Fibroblast of upper back skin (primary cell): Measurements from ENCODE around the gene EI24.
A peak's percentile ranks its signal among the peaks of the same experiment; 100 is the strongest.

Experiments
- DNase-seq: peaks from one replicate; pipeline ENCODE4 v3.0.0-alpha.2; 2013

Gene EI24

GRCh38 chr11:125583496-125583895 lies 14.2 kb downstream of the EI24 start:
- no peak for DNase-seq

GRCh38 chr11:125585487-125585886 lies 16.2 kb downstream of the EI24 start:
- no peak for DNase-seq

DNA sequence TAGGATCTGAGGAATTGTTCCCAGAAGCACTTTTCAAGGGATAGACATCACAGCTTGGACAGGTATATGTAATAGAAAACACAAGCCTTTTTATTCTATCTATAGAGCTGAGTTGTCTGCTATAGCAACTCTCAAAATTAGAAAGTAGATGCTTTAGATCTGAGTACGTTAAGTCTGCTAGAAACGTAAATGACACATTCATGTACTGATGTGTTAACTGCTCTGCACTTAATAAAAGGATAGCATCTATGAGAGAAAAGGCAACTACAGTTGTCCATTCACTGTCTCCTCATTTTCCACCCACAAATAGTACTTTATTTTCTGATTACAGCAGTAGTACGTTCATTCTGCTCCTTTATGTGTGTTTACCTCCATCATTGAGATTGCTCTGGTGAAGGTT lies 17.3 kb downstream of the EI24 start:
- no peak for DNase-seq

GRCh38 chr11:125587480-125587879 lies 18.2 kb downstream of the EI24 start:
- DNase-seq, result peak; percentile 29

GRCh38 chr11:125588505-125588904 lies 19.2 kb downstream of the EI24 start:
- DNase-seq, result no peak

GRCh38 chr11:125591649-125592304 lies 22.5 kb downstream of the EI24 start:
- DNase-seq, result peak; percentile 22

- DNase-seq, result peak; percentile 100
Observed at GRCh38 chr11:125592305-125593113, 23.2 kb downstream of the EI24 start, which contains the start of gene STT3A. TSS of gene STT3A (plus strand) at chr11:125592852. CDS start at chr11:125595916, 3,064 bp downstream.

GRCh38 chr11:125593114-125593820 lies 24.0 kb downstream of the EI24 start:
- peak; percentile 49 for DNase-seq

GRCh38 chr11:125594958-125595357 lies 25.7 kb downstream of the EI24 start:
- DNase-seq, result no peak

DNA sequence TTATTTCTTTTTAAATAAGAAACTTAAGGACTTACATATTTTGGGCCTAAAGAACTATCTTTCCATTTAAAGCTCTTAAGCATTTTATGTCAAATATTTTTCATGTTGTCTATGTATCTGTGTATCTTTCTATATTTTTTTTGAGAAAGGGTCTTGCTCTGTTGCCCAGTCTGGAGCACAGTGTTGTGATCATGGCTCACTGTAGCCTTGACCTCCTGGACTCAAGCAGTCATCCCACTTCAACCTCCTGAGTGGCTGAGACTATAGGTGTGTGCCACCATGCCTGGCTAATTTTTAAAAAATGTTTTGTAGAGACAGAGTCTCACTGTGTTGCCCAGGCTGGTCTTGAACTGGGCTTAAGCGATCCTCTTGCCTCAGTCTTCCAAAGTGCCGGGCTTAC lies 31.4 kb downstream of the EI24 start:
- no peak for DNase-seq

DNA sequence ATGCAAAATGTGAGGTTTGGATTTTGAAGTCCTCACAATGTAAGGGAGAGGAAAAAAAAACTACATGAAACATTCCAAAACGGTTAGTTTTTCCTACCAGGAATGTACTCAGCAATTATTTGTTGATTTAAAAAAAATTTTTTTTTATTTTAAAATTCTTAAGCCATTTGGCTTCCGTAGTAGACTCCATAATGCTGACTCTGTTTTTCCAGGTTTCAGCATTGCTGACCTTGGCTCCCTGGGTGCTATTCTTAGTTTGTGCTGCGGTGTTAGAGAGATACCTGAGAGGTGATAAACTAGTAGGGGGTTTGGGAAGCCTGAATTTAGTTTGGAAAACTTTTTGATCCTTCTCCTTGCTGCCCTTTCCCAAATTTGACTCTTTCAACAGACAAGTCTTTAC lies 33.9 kb downstream of the EI24 start:
- DNase-seq, result no peak

DNA sequence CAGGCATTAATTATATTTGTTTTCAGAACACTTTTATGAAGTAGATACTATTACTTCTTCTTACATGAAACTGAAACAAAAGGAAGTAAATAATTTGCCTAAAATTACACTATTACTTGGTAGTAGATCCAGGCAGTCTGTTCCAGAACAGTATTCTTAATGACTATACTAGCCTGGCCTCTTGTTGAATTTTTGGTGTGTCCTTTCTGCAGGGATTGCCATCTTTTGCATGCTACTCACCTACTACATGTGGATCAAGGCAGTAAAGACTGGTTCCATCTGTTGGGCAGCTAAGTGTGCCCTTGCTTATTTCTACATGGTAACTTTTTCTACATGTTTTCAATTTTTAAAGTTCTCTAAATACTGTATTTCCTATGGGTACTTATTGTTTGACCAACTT lies 36.1 kb downstream of the EI24 start:
- DNase-seq, result no peak

- DNase-seq, result no peak
Observed at GRCh38 chr11:125609545-125609944, 40.3 kb downstream of the EI24 start.

DNA sequence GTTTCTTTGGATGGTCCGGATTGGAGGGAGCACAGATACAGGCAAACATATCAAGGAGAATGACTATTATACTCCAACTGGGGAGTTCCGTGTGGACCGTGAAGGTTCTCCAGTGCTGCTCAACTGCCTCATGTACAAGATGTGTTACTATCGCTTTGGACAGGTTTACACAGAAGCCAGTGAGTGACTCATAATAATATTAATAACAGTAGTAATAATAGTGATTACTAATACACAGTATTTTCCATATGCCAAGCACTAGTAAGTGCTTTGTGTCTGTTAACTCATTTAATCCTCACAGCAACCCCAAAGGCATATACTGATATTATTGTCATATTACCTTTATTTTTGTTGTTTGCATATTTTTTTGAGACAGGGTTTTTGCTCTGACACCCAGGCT lies 49.1 kb downstream of the EI24 start:
- DNase-seq, result no peak

GRCh38 chr11:125621995-125622394 lies 52.7 kb downstream of the EI24 start:
- DNase-seq, result peak; percentile 52

- no peak for DNase-seq
Observed at GRCh38 chr11:125623064-125623463, 53.8 kb downstream of the EI24 start.

GRCh38 chr11:125624756-125625213 lies 55.5 kb downstream of the EI24 start, which contains the start of gene CHEK1:
TSS of gene CHEK1 (plus strand) at chr11:125625163. CDS start at chr11:125626769, 1,606 bp downstream.
- no peak for DNase-seq

DNA sequence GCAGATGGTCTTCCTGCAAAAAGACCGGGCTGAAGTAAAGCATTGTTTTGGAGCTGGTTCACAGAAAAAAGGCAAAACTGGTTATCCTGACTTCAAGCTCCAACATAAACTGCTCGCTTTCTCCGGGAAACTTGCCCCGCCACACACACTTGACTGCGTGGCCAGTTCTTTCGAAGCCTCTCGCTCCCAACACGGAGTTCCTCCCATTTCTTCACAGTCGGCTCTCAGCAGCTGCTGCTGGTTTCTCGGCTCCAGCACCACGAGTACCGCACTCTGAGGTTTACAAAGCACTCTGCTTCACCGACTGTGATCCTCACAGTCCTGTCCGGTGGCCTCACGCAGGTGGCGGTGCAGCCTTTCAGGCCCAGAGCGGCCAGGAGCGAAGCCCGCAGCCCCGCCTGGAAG lies 56.0 kb downstream of the EI24 start:
- DNase-seq, result no peak

DNA sequence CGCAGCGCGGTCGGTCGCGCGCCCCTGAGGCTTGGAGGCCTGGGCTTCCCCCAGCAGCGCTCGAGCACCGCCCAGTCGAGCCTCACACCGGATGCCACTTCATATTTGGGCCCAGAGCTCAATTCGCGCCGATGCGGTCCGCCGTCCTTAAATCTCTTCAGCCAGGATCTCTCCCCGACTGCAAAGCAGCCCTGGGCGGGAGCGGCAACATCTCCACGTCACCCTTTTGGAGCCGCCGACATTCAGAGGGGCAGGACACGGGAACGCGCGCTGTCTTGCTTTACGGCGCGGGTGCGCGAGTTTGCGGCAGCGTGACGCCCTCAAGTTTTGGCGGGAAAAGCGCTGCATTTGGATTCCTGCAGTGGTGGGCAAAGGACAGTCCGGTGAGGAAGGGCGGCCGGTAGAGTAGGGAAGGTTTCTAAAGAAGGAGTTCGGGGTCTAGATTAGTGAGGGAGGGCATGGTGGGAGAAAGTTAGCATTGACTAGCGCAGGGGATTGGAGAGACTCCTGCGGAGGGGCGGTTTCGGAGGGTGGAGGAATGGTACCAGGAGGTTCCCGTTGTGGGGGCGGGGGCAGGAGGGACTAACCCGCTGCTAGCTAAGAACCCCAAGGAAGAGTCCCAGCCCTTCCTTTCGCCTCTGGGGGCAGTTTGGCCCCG lies 56.5 kb downstream of the EI24 start:
- DNase-seq, result peak; percentile 91

DNA sequence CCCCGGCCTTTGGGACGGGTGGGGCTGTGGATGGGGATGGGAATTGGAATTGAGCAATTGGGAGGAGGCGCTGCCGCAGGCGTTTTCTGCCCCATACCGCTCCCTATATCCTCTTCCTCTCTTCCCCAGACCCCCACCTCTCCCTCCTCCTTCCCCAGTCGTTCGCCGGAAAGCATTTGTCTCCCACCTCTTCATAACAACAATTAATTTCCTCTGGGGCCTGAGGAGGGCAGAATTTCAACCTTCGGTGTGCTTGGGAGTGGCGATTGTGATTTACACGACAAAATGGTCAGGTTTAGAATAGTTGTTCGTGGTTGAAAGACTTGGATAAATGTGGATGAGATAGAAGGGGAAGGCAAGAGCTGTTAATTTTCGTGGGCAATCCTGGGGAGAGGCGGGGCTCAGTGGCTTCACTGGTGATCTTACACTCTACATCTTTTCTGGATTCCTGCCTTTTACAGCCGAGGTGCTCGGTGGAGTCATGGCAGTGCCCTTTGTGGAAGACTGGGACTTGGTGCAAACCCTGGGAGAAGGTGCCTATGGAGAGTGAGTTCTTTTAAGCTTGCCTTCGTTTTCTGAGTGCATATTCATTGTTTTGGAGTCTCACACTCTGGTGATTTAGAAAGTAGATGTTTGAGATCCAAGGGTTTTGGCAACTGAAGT lies 57.1 kb downstream of the EI24 start:
- peak; percentile 92 for DNase-seq

DNA sequence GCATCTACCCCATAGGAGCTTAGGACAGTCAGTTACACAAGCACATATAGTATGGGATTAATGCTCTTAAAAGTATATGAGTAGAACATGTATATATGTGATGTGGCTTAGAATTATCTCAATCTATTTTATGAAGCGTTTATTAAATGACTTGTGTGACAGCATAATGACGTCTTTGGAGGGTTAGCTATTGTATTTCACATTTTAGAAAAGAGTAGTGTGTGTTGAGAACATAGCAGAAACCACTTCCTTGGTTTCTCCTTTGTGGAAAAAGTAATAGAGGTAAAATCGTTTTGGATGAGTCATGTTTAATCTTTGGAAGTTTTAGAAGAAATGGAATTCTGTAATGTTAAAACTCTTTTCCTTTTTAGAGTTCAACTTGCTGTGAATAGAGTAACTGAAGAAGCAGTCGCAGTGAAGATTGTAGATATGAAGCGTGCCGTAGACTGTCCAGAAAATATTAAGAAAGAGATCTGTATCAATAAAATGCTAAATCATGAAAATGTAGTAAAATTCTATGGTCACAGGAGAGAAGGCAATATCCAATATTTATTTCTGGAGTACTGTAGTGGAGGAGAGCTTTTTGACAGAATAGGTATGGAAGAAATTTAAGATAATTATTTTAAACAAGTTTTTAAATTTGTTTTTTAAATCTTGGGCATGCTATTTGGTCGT lies 58.1 kb downstream of the EI24 start:
- DNase-seq, result no peak
